GDM1 (cell line): ENCODE data around the gene TTC4.
A peak's percentile ranks its signal among the peaks of the same experiment; 100 is the strongest.

Experiments used
- DNase-seq: peaks from one replicate; lab custom pipeline; 2025; lab: John Stamatoyannopoulos, UW

The TTC4 gene

GRCh38 chr1:54715493-54716298 is at the start of gene TTC4:
TSS of gene TTC4 (plus strand) at chr1:54715861. CDS start at chr1:54715909, 48 bp downstream.
- peak; percentile 65 for DNase-seq

GRCh38 chr1:54666333-54666732 is 49.3 kb upstream of the TTC4 start:
- no peak for DNase-seq

GRCh38 chr1:54667797-54668196 is 47.9 kb upstream of the TTC4 start:
- DNase-seq, result no peak

GRCh38 chr1:54668567-54668966 is 47.1 kb upstream of the TTC4 start:
- no peak for DNase-seq

- DNase-seq, result peak; percentile 22
These were observed 43.6 kb upstream of the TTC4 start for GRCh38 chr1:54671985-54672608.

GRCh38 chr1:54678776-54679643 is 36.7 kb upstream of the TTC4 start:
- DNase-seq, result no peak

- no peak for DNase-seq
These were observed 36.0 kb upstream of the TTC4 start for GRCh38 chr1:54679706-54680105.

GRCh38 chr1:54680387-54680786 is 35.3 kb upstream of the TTC4 start:
- no peak for DNase-seq

- no peak for DNase-seq
These were observed 34.3 kb upstream of the TTC4 start for GRCh38 chr1:54681358-54681757.

GRCh38 chr1:54683453-54683852 is 32.2 kb upstream of the TTC4 start:
- no peak for DNase-seq

- no peak for DNase-seq
These were observed 30.2 kb upstream of the TTC4 start for GRCh38 chr1:54685335-54685905.

GRCh38 chr1:54686155-54686554 is 29.5 kb upstream of the TTC4 start:
- no peak for DNase-seq

- no peak for DNase-seq
These were observed 20.9 kb upstream of the TTC4 start for GRCh38 chr1:54694771-54695170.

GRCh38 chr1:54695221-54695620 is 20.4 kb upstream of the TTC4 start:
- no peak for DNase-seq

- no peak for DNase-seq
These were observed 19.9 kb upstream of the TTC4 start for GRCh38 chr1:54695764-54696163.

- no peak for DNase-seq
These were observed 19.4 kb upstream of the TTC4 start for GRCh38 chr1:54696262-54696661.

- no peak for DNase-seq
These were observed 17.8 kb upstream of the TTC4 start for GRCh38 chr1:54697896-54698295.

- no peak for DNase-seq
These were observed 17.3 kb upstream of the TTC4 start for GRCh38 chr1:54698346-54698745.

- no peak for DNase-seq
These were observed 15.6 kb upstream of the TTC4 start for GRCh38 chr1:54699936-54700525.

GRCh38 chr1:54701066-54701465 is 14.6 kb upstream of the TTC4 start:
- no peak for DNase-seq

GRCh38 chr1:54701996-54702395 is 13.7 kb upstream of the TTC4 start:
- no peak for DNase-seq

- no peak for DNase-seq
These were observed 12.2 kb upstream of the TTC4 start for GRCh38 chr1:54703471-54703870.
